Kidney (tissue), 14 donors: Measurements from ENCODE around the gene IFNA16. TPM values are rescaled to one million over a fixed set of nuclear protein-coding genes. Genes with fewer than 3 reads are reported as not detected.
"Not testable (repeated sequence)": the region's sequence is repeated elsewhere in the genome, so short reads cannot be mapped to it uniquely, and the experiment has no call there.

Source experiments
- DNase-seq, 5 donors: peaks; one replicate each; pipeline ENCODE4 v3.0.0-alpha.2; 2013 to 2020
- FAIRE-seq: peaks from 2 replicates; lab custom pipeline; 2012; peaks lifted over from hg19 to GRCh38; lab: Jason Lieb, UNC
- H3K27ac ChIP-seq, 2 donors: one replicate each; pipeline ENCODE4 v1.7.0; 2013; ENCODE audit warnings: low read depth in 2 of 2, low read length in 2 of 2, inconsistent platforms in 1 of 2
- H3K27me3 ChIP-seq: one replicate; pipeline ENCODE4 v1.7.1; 2013; ENCODE audit warnings: low read length, inconsistent platforms; ENCODE audit not compliant: control insufficient read depth, insufficient read depth
- H3K36me3 ChIP-seq, 3 donors: one replicate each; pipeline versions ENCODE4 v1.7.0 to v1.7.1; 2013; ENCODE audit warnings: low read length in 3 of 3, control low read depth in 1 of 3, inconsistent platforms in 1 of 3; ENCODE audit not compliant: insufficient read depth in 3 of 3, control insufficient read depth in 2 of 3
- H3K4me1 ChIP-seq, 3 donors: one replicate each; pipeline versions ENCODE4 v1.7.0 to v1.7.1; 2013; ENCODE audit warnings: low read length in 3 of 3, inconsistent platforms in 1 of 3, low read depth in 1 of 3; ENCODE audit not compliant: control insufficient read depth in 2 of 3, insufficient read depth in 2 of 3
- H3K4me3 ChIP-seq, 3 donors: one replicate each; pipeline versions ENCODE4 v1.7.0 to v1.8.1; 2013; ENCODE audit warnings: low read length in 3 of 3, control low read depth in 1 of 3, inconsistent platforms in 1 of 3
- H3K9ac ChIP-seq, 3 donors: one replicate each; pipeline versions ENCODE4 v1.7.0 to v1.7.1; 2013; ENCODE audit warnings: low read length in 3 of 3, control low read depth in 1 of 3, inconsistent platforms in 1 of 3
- H3K9me3 ChIP-seq, 3 donors: one replicate each; pipeline versions ENCODE4 v1.7.0 to v1.7.1; 2013; ENCODE audit warnings: low read length in 3 of 3, control low read depth in 1 of 3, inconsistent platforms in 1 of 3; ENCODE audit not compliant: control insufficient read depth in 2 of 3, insufficient read depth in 1 of 3
- CTCF ChIP-seq: IDR thresholded peaks from 3 replicates; pipeline ENCODE4 v1.5.1; 2012; ENCODE audit warnings: mild to moderate bottlenecking, moderate library complexity, borderline replicate concordance; ENCODE audit not compliant: insufficient read depth; ENCODE audit errors: extremely low read depth
- intact Hi-C: fragments of 100-400 bp; cut with DNase I; formaldehyde crosslinking; loops from one replicate; pipeline ENCODE4 v1.11.1; 2022
- polyA plus RNA-seq: library from polyadenylated mRNA; stranded (reverse); fragments of 350-450 nt; fragmentation: Illumina TruSeq; extraction: RNeasy Lipid Tissue Mini Kit (QIAGEN cat#74804); gene quantifications from one replicate; pipeline ENCODE4 v1.2.3, GENCODE V29; 2014; ENCODE audit warnings: low read depth, low replicate concordance; ENCODE audit not compliant: insufficient read depth
- total RNA-seq: library from RNA; stranded (reverse); fragmentation: NEBNext Ultra II Directional; extraction: Animal tissue kit (Norgen Biotek cat#: 25700); gene quantifications from one replicate; pipeline ENCODE4 v1.2.1, GENCODE V29; 2021
- donor health status: control.
- donor health status: control.
- donor health status: control.
- donor health status: control.
- donor health status: control.
- donor health status: DM: yes; HTN: yes; CAD: no.
- donor health status: Normal renal cell carcinoma (clear cell type).

IFNA16 gene
- total and polyA plus RNA-seq, 2 donors from 2014 or later = not detected

DNA sequence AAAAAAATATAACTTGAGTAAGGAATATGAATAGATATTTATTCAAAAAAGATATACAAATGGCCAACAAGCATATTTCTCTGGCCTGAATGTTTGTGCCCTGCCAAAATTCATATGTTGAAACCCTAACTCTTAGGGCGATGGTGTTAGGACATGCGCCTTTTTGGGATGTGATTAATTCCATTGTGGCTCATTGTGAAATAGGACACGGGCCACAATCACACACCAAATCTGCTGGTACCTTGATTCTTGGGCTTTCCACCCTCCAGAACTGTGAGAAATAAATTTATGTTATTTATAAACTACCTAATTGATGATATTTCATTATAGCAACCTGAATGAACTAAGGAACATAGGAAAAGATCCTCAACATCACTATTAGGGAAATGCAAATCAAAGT lies 45.0 kb downstream of the IFNA16 start:
- Histone ChIP-seq H3K9me3 (no peaks in the 10 kb centered on the region), H3K27ac (no peak overlapping the region), H3K4me3 (no peak overlapping the region), H3K9ac (no peak overlapping the region), H3K36me3 (no peaks in the 10 kb centered on the region), H3K27me3 (no peaks in the 10 kb centered on the region), H3K4me1 (no peaks in the 10 kb centered on the region)
- DNase-seq (no peak), FAIRE-seq (no peak)
- intact Hi-C loops = no loop called here
- no peak for TF ChIP-seq CTCF

- H3K4me3 ChIP-seq = no peak overlapping the region
- no peaks in the 10 kb centered on the region for H3K36me3 ChIP-seq
- TF ChIP-seq CTCF = no peak
- no peak overlapping the region for H3K9ac ChIP-seq
- no peak overlapping the region for H3K27ac ChIP-seq
- no peaks in the 10 kb centered on the region for H3K27me3 ChIP-seq
- intact Hi-C loops = no loop called here
- no peaks in the 10 kb centered on the region for H3K4me1 ChIP-seq
- H3K9me3 ChIP-seq = no peaks in the 10 kb centered on the region
- no peak for DNase-seq
- FAIRE-seq = no peak
Observed at GRCh38 chr9:21171351-21171750, 45.8 kb downstream of the IFNA16 start.

- H3K36me3 ChIP-seq, H3K27me3 ChIP-seq, H3K9ac ChIP-seq, H3K9me3 ChIP-seq, H3K4me1 ChIP-seq, intact Hi-C loops, FAIRE-seq, H3K27ac ChIP-seq, H3K4me3 ChIP-seq, DNase-seq: not testable (repeated sequence)
Observed at GRCh38 chr9:21166560-21166959, 50.6 kb downstream of the IFNA16 start, which contains the start of gene IFNA21. IFNA21 (minus strand) TSS chr9:21166660; CDS start chr9:21166612, 48 bp downstream.

Other genes with a start within 250 kb of the IFNA16 start
- gene HACD4, start 185.7 kb downstream of the IFNA16 start, total RNA-seq = 2.9 TPM
- gene HACD4, start 185.7 kb downstream of the IFNA16 start, polyA plus RNA-seq = 1.3 TPM
- gene IFNB1, start 139.4 kb downstream of the IFNA16 start, total RNA-seq = not detected
- gene IFNB1, start 139.4 kb downstream of the IFNA16 start, polyA plus RNA-seq = not detected
- gene IFNW1, start 75.5 kb downstream of the IFNA16 start, total RNA-seq = not detected
- not detected for gene IFNW1, start 75.5 kb downstream of the IFNA16 start, polyA plus RNA-seq
- not detected for gene IFNA21, start 50.7 kb downstream of the IFNA16 start, total RNA-seq
- not detected for gene IFNA21, start 50.7 kb downstream of the IFNA16 start, polyA plus RNA-seq
- not detected for gene IFNA4, start 29.7 kb downstream of the IFNA16 start, total RNA-seq
- gene IFNA4, start 29.7 kb downstream of the IFNA16 start, polyA plus RNA-seq = not detected
- not detected for gene IFNA7, start 15.1 kb downstream of the IFNA16 start, total RNA-seq
- not detected for gene IFNA7, start 15.1 kb downstream of the IFNA16 start, polyA plus RNA-seq
- gene IFNA10, start 10.2 kb downstream of the IFNA16 start, total RNA-seq = not detected
- not detected for gene IFNA10, start 10.2 kb downstream of the IFNA16 start, polyA plus RNA-seq
- gene IFNA17, start 10.9 kb upstream of the IFNA16 start, total RNA-seq = not detected
- gene IFNA17, start 10.9 kb upstream of the IFNA16 start, polyA plus RNA-seq = not detected
- gene IFNA14, start 22.7 kb upstream of the IFNA16 start, total RNA-seq = not detected
- gene IFNA14, start 22.7 kb upstream of the IFNA16 start, polyA plus RNA-seq = not detected
- not detected for gene IFNA5, start 88.0 kb upstream of the IFNA16 start, total RNA-seq
- not detected for gene IFNA5, start 88.0 kb upstream of the IFNA16 start, polyA plus RNA-seq
- 30.5 TPM for gene KLHL9, start 118.1 kb upstream of the IFNA16 start, total RNA-seq
- gene KLHL9, start 118.1 kb upstream of the IFNA16 start, polyA plus RNA-seq = 10.4 TPM
- gene IFNA6, start 133.6 kb upstream of the IFNA16 start, total RNA-seq = not detected
- not detected for gene IFNA6, start 133.6 kb upstream of the IFNA16 start, polyA plus RNA-seq
- not detected for gene IFNA13, start 150.7 kb upstream of the IFNA16 start, total RNA-seq
- gene IFNA13, start 150.7 kb upstream of the IFNA16 start, polyA plus RNA-seq = not detected
- not detected for gene IFNA2, start 168.1 kb upstream of the IFNA16 start, total RNA-seq
- gene IFNA2, start 168.1 kb upstream of the IFNA16 start, polyA plus RNA-seq = not detected
- not detected for gene IFNA8, start 191.8 kb upstream of the IFNA16 start, total RNA-seq
- not detected for gene IFNA8, start 191.8 kb upstream of the IFNA16 start, polyA plus RNA-seq
- not detected for gene IFNA1, start 223.1 kb upstream of the IFNA16 start, total RNA-seq
- gene IFNA1, start 223.1 kb upstream of the IFNA16 start, polyA plus RNA-seq = not detected